GM04503 (cell line): ENCODE data around the gene DCTN5.
"Not testable (repeated sequence)": the region's sequence is repeated elsewhere in the genome, so short reads cannot be mapped to it uniquely, and the experiment has no call there.

Experiments used
- DNase-seq: peaks from one replicate; pipeline ENCODE4 v3.0.0-alpha.2; 2012; ENCODE audit warnings: low read depth

Gene DCTN5

DNA sequence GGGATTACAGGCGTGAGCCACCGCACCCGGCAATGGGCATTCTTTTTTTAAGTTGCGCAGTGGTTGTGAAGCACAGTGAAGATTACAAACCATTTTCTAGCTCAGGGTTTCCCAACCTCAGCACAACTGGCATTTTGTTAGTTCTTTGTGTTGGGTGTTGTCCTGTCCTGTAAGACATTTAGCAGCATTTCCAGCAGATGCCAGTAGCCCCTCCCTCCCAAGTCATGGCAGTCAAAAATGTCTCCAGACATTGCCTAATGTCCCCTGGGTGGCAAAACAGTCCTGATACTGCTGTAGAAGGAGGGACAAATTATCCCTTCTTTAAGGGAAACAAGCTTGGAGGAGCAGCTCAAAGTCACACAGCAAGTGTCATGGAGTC is 53.0 kb downstream of the DCTN5 start:
- DNase-seq = no peak

DNA sequence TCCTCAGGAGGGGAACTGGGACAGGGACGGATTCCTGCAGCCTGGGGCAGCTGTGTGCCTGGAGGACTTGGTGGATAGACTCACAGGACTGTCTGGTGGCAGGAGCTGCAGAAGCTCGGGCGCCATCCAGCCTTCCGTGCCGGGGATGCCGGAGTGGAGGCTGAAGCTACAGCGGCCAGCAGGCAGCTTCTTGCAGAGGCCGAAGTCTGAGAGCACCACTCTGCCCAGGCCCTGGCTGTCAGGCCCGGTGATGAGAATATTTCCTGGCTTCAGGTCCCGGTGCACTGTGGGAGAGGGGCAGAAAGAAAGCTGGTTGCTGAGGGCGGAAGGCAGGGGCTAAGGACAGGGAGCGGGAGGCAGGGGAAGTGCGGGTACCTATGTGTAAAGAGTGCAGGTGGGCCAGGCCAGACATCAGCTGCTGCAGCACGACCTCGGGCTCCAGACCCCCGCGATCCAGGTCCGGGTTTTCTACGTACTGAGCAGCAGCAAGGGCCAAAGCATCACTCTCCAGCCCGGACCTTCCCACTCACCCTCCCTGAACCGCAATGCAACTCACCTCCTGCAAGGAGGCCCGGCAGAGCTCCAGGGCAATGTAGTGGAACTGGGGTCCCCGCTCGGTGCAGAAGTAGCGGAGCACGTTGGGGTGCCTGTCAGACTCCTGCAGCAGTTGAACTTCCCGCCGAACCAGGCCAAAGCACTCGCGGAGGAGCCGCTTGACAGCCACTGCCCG is 53.5 kb downstream of the DCTN5 start:
- DNase-seq = no peak

DNA sequence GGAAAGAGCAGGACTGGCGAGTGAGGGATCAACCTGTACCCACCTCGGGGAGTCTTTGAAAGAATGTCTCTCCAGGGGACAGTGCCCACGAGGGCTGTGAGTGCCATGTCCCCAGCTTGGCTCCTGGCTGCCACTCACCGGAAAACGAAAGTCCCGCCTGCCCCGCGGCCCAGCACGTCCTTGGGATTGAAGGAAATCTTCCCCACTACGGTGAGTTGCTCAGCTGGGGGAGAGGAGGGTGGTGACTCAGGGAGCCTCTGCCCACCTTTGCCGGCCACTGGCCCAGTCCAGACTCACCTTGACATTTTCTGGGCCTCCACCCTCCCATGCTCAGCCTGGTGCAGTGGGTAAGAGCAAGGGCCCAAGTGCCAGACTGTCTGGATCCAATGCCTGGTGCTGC is 54.5 kb downstream of the DCTN5 start:
- no peak for DNase-seq

DNA sequence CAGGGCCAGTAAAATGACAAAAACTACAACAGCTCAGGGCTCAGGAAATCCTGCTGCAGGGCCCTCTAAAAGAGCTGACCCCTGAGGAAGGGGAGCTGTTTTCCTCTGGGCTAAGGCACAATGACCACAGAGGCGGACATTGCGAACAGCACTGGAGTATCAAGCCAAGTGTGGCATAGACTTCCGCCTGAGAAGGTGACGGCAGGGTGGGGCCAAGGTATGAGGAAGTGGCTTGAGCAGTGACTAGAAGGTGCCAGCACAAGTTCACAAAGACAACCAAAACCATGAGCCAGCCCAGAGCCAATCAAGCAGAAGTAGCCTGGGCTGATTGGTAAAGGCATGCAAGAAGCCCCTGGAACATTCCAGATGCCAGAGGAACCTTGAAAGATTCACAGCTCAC is 57.8 kb downstream of the DCTN5 start:
- DNase-seq = no peak

DNA sequence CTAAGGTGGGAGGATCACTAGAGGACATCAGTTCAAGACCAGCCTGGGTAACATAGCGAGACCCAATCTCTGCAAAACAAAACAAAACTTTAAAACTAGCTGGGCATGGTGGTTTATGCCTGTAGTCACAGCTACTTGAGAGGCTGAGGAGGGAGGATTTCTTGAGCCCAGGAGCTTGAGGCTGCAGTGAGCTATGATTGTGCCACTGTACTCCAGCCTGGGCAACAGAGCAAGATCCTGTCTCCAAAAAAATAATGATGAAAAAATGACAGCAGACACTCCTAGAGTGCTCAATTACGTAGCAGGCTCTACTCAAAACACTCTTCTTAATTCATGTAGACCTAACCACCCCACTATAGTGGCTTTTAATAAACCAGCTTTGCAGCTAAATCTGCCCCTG is 58.8 kb downstream of the DCTN5 start:
- DNase-seq = no peak

DNA sequence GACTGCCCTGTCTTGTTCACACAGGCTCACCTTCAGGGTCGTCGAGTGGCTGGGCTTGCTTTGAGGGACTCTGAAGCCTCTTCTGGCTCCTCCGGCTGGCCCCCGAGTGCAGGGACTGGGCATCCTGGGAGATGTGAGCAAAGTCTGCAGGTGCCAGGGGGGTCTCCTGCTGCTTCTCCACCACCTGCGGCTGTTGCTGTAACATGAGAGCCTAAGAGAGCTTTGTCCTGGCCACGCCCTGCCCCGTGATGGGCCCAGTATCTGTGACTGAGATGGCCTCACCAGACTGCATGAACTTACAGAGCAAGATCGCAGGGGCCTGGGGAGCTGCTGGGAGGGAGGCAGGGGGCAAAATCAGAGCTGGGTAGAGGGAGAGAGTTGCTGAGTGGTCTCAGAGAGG is 59.2 kb downstream of the DCTN5 start:
- no peak for DNase-seq

DNA sequence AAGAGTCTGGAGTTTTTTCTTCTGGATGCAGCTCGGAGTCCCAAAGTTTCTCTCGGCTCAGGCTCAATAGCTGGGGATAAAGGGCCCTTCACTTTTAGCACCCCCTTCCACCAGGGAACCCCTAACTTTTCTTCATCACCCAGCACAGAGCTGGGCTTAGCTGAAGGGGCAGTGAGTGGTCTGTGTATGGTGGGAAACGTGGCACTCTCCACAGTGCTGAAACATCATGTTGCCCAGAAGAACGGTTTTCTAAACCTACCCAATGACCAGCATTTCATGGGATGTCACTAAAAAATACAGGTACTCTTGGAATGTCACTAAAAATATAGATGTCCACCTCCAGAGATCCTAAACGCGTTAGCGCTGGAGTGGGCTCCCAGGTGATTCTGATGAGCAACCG is 59.8 kb downstream of the DCTN5 start:
- DNase-seq = no peak

DNA sequence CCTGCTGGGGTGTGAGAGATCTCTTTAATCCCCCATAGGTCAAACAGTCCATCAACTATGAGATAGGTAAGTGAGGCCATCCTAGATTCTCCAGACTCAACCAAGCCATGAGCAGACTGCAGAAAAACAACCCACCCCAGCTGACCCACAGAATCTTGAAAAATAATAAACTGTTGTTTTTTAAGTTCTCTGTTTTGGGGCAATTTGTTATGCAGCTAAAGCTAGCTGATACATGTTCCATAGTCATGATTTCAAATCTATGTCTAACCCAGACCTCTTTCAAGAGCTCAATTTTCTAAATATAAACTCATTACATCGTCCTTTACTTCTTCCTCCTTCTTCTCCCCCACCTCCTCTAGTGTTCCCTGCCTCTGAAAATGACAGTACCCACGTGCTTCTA is 61.7 kb downstream of the DCTN5 start:
- DNase-seq = no peak

DNA sequence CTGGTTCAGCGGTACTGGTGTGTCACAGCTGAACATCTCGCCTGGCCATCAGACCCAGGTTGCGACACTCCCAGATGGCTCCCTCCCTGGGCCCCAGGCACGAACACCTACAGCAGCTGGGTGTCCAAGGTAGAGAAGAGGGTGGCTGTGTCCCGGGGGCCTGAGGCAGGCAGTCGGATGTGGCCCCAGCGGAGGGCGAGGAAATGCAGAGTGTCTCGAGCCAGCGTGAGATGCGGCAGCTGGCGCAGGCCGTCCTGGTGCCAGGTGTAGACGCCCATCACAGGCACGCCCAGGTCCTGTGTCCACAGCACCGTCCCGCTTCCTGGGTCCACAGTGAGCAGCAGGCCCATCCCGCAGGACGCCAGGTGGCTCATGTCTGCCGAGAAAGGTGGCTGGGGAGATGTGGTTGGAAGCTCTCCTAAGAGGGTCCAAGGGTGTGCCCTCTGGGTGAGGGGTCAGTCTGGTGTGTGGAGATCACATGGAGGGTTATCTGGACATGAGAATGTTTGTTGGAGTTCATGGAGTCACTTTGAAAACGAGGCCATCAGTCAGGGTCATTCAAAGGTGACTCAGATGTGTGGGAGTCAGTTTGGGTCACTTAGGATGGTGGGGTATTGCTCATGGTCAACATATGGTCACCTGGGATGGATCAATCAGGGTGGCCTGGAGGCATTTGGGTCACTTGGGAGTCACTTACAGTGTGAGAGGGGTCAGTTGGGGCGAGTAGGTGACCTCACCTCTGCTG is 63.7 kb downstream of the DCTN5 start:
- DNase-seq = no peak

DNA sequence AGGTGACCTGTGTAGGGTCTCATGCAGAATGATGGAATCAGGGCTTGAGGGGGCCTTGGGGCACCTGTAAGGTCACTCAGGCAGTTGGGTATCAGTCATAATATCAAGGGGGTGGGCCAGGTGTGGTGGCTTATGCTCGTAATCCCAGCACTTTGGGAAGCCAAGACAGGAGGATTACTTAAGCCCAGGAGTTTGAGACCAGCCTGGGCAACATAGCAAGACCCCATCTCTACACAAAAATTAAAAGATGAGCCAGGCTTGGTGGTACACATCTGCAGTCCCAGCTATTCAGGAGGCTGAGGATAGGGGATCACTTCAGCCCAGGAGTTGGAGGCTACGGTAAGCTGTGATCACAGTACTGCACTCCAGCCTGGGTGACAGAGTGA is 64.2 kb downstream of the DCTN5 start:
- no peak for DNase-seq

DNA sequence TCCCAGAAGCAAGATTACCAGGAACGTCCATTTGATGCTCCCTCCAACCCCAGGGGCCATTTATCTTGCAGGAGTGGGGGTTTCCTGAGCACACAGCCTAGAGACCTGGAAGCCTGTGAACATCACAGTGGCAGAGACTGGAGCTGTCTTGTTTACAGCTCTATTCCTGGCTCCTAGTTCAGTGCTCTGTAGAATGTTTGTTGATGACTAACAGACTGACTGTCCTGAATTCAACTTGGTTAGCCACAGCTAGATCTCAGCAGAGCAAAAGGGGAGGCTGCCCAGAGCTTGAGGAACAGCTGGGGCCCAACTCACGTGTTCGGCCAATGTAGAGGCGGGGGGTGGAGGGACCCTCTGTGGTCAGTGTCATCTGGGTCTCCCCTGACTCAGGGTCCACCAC is 65.2 kb downstream of the DCTN5 start:
- DNase-seq = no peak

DNA sequence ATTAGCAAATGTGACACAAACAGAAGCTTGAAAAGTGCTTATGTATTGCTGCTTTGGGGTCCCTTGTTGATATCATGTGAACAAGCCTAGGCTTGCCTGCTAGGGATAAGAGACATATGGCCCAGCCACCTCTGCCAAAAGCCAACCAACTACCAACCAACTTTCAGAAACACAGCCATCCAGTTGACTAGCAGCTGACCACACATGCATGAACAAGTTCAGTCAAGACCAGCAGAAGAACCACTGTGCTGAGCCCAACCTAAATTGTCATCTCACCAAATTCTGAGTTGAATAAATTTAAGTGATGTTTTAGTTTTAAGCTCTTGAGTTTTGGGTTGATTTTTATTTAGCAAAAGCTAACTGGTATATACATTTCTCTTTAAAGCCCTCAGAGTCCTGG is 68.3 kb downstream of the DCTN5 start:
- no peak for DNase-seq

DNA sequence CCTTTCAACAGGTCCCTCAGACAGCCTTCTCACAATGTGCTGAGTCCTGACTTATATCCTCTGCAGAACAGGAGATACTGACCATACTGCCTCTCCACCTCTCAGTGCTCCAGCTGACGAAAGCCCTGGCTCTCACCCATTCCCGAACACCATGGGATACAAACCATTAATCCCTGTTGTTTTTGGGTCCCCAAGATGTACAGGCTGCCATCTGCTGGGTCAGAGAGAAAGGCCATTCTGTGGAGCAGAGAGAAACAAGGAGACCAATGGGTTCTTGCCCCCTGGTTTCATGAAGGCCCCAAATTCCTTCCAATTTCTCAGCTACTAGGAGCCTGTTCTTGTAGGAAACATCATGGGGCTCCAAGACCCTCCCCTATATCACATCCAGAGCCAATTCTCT is 68.7 kb downstream of the DCTN5 start:
- no peak for DNase-seq

DNA sequence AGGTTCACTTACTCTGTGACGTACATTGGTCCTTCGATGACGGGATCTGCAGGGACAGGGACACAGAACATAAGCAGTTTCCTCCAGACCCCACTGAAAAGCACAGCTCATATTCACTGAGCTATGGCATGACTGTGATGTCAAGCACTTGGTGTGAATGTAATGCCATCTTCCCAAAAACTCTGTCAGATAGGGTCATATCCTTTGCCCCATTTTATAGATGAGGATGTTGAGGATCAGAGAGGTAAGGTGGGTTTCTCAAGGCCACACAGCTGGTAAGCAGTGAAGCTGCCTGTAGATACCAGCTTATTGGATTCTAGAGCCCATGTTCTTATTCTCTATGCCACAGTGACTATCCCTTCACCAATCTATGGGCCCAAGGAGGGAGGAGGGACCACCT is 69.2 kb downstream of the DCTN5 start:
- no peak for DNase-seq

DNA sequence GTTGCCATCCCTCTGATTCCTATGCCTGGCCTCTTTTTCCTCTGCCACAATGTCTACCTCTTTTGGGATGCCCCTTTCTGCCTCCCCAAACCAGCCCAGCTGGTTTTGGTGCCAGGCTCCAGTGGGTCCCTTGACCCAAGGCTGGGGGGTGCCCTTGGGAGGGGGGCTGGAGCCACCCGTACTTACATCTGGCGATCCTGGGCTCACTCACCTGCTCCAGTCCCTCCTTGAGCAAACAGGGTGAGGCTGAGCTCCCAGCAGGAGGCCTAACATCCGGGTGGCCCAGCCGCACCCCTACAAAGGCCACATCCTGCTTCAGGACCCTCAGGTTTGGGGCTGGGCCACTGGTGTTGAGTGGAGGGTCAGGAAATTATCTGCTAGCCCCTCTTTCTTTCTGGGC is 70.5 kb downstream of the DCTN5 start:
- no peak for DNase-seq

DNA sequence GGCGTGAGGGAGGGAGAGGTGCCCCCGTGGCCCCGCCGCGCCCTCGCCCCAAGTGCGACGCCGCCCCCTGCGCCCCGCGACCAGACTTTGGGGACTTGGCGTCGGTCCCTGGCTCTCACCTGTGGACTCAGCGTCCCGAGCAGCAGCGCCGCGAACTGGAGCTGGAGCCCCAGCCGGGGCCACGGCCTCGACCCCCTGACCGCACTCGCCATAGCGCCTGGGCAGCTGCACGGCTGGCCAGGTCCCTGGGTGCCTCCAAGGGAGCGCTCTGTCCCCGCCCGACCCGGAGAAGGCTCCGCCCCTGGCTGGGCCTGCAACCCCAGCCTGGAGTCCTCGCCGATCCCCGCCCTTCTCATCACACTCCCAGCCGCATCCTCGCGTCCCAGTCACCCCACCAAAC is 71.7 kb downstream of the DCTN5 start, which contains the start of gene ERN2:
ERN2 (minus strand) TSS at position 247 of the 400 bp plus-strand sequence; CDS start at position 212, 35 bp downstream.
- DNase-seq = no peak

DNA sequence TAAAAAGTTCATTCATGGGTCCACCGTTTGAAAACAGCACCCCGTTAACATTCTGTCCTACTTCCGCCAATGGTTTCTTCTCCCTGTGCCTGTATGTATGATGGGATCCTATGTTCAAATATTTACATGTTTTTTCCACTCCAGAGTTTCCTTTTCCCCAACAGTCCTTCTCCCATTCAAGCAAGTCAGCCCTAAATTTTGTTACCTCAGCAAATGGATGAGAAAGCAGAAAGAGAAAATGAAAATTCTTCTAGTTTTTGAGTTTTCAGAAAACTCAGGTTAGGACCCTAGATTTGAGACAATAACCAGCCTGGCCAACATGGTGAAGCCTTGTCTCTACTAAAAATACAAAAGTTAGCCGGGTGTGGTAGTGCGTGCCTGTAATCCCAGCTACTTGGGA is 75.2 kb downstream of the DCTN5 start:
- DNase-seq = no peak

DNA sequence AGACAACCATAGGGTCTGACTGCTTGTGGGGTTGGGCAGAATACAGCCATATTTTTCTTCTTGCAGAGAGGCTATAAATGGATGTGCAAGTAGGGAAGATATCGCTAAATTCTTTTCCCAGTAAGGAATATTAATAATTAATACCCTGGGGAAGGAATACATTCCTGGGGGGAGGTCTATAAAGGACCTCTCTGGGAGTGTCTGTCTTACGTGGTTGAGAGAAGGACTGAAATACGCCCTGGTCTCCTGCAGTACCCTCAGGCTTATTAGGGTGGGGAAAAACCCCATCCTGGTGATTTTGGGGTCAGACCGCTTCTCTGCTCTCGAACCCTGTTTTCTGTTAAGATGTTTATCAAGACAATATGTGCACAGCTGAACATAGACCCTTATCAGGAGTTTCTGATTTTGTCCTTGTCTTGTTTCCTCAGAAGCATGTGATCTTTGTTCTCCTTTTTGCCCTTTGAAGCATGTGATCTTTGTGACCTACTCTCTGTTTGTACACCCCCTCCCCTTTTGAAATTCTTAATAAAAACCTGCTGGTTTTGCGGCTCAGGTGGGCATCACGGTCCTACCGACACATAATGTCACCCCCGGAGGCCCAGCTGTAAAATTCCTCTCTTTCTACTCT is 81.5 kb downstream of the DCTN5 start:
- not testable (repeated sequence) for DNase-seq

DNA sequence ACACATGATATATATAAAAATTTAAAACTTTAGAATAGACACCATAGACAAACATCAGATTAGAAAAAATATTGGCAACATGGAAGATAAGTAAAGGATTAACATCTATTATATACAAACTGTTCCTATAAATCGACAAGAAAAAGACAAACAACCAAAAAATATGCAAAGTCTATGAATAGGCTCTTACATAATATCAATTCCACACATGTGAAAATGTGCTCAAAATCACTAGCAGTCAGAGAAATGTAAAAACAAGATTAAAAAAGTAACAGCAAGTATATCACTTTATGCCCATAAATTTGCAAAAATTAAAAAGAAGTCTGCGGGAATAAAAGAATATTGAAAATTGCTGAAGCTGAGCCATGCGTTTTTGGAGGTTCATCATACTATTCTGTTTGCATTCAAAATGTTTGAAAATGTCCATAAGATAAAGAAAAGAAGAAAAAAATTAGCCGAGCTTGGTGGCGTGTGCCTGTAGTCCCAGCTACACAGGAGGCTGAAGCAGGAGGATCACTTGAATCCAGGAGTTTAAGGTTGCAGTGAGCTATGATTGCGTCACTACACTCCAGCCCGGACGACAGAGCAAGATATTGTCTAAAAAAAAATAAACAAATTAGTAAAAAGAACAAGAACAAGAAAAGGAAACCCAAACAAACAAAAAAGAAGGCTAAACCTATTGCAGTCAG is 83.0 kb downstream of the DCTN5 start:
- no peak for DNase-seq

DNA sequence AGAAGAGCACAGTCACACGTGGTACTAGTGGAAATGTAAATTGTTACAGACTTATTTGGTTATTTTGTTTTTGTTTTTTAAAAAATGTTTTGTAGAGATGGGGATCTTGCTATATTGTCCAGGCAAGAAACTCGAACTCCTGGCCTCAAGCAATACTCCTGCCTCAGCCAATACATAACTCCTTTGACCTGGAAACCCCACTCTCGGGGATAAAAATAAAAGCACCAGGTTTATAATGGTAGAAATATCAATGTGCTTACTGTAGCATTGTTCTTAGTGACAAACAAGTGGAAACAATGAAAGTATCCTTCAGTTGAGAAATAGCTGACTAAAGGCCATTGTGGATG is 83.5 kb downstream of the DCTN5 start:
- DNase-seq = no peak

DNA sequence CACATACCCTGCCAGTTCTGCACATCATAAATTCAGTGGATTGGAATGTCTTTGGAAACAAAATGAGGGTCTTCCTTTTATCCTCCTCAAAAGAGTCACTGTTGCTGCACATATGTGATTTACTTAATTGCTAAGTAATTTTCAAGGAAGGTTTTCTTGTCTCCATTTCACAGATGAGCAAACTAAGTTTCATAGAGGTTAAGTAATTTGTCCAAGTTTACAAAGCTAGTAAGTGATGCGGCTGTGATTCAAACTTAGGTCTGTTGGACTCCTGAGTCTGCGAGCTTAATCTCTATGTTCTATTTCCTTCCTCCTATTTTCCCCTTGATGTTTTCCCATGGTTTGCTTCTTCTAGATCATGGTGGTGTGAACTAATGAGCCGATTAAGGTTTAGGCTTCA is 85.4 kb downstream of the DCTN5 start:
- DNase-seq = no peak
